ENCODE results near the gene OPA1.
A peak's percentile ranks its signal among the peaks of the same experiment; 100 is the strongest.

OPA1 gene

DNA sequence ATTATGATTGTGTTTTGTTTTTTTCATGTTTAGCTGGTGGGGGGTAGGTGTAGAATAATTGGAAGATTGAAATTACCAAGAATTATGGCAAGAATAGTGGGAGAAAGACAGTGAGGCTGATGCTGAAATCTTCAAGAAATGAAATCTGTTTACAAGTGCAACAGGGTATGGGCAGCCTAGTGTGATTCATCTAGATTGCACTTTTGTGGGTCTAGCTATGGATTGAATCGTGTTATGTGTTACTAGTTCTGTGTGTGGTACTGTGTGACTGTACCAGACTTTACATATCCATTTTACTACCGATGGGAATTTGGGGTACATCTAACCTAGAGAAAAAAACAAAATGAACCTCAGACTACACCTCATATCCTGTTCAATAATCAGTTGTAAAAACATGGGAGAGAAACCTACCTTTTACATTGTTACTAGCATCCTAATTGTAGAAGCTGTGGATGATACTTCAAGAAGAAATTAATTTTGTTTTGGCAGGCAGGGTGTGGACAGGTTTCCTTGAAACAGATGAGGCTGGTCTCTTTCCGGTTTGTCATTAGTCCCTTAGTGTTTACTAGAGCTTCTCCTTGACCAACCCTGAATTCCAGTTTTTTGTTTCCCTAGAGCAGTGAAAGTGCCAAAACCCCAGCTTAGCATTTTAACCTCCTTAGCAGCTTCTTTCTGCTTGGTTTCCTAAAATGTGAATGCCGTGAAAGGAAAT, 47.9 kb downstream of the OPA1 start:
- DNase-seq: no peak
- intact Hi-C loops (cut with DNase I): no loop called here

- intact Hi-C loops (cut with DNase I): no loop called here
- no peak for DNase-seq
These were observed 48.4 kb downstream of the OPA1 start for GRCh38 chr3:193641440-193641775.

GRCh38 chr3:193645806-193646205, 52.8 kb downstream of the OPA1 start:
- no peak for DNase-seq
- intact Hi-C loops (cut with DNase I): no loop called here

- no peak for DNase-seq
- intact Hi-C loops (cut with DNase I): no loop called here
These were observed 55.6 kb downstream of the OPA1 start for GRCh38 chr3:193648542-193649076.

DNA sequence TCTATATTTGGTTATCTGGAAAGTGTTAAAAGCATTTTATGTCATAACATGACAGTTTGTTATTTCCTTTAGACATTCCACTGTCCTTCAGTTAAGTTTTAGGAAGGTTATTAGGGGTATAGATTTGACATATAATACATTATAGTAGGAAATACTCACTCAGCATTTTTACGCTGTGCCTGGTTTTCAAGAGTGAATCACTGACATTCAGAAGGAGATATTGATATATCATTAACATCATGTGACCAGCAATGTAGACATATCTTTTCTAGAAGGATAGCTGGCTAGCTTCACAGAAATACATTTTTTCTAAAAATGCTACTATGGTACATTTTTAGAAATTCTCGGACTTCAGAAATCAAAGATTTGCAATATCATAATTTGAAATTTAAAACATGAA, 57.6 kb downstream of the OPA1 start:
- intact Hi-C loops (cut with DNase I): no loop called here
- DNase-seq: no peak

DNA sequence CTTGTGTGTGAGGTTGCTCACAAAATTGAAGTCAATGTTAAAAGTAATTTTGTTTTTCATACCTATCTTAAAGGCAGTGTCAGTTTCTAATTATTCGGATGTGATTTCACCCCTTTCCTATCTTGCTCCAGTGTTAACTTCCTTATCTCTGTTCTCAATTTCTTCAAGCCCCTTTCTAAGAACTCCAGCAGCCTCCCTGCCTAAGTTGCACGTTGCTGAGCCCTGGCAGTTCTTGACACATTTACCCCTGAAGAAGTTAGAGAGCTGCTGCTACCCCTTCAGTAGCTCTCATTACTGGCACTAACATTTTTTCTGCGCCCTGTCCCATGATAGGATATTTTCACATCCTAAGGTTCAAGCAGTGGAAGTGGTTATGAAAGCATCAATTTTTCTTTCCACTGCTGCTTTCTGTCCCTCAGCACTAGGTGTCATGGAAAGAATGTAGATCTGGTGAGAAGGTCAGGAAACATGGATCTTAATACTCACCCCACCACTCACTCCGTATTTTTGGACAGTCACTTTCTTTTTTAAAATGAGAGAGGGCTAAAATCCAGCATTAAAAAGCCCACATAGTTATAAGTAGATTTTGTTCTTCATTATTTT, 62.9 kb downstream of the OPA1 start:
- intact Hi-C loops (cut with DNase I): no loop called here
- DNase-seq: no peak

DNA sequence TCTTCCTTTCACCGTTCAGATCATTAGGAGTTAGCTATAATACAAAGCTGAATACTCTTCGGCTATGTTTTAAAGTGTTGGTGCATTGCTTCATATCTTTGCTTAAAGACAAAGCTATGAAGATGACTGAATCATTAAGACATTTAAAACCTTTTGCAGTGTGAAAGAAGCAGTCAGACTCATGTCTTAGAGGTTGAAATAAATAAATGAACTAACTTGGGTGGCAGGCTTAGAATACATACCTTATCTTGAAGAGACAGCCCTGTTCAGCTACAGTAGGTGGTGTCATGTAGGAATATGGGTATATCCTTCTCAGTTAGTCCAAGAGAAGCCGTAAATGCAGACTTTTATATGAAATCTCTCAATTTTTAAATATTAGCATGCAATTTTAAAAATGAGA, 63.4 kb downstream of the OPA1 start:
- intact Hi-C loops (cut with DNase I): no loop called here
- DNase-seq: no peak

GRCh38 chr3:193656878-193657282, 63.9 kb downstream of the OPA1 start:
- no peak for DNase-seq
- intact Hi-C loops (cut with DNase I): no loop called here

DNA sequence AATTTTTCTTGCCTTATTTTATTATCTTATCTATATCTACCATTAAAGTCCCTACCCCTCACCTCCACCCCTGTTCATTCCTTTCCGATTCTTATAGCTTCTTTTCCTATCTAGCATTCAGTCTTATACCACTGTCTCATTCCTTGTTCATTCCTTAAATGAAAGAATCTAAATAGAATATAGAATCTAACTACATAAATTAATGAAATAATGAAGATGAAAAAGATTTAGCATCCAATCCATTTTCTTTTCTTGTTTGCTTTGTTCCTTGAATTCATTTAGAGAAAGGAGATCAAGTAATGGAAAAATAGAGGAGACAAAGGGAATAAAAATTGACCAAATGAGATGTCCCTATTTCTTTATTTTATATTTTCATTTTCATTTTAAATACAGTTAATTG, 67.2 kb downstream of the OPA1 start:
- intact Hi-C loops (cut with DNase I): no loop called here
- DNase-seq: no peak

DNA sequence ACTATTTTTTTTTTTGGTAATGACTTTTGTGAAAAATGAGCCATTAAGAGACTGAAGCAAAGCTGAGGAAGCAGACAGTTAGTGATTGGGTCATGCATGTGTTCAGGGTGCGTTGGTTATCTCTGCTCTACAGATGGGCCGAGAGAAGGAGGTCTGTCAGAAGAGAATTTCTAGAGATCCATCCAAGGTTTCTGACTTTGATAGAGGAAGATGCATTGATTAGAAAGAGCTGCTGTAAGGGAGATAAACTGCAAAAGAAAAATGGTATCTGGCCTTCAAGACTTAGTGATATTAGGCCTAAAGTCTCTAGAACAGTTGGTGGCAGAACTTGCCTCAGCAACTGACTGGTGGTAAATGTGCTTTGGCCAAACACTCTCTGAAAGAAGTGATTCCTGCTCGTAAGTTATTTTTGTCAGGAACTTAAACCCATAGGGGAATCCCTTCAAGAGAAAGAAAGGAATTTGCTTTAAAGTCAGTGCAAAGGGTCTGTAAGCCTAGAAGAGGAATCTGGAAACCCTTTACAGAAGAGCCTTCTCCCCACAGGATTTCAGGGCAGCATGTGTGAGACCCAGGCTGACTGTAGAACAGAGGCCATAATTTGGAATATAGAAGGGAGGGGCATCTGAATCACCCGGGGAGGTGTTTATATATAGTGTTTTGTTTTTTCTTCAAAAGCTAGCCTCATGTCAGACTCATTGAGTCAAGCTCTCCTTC, 67.8 kb downstream of the OPA1 start:
- no peak for DNase-seq
- intact Hi-C loops (cut with DNase I): no loop called here

- no peak for DNase-seq
- intact Hi-C loops (cut with DNase I): no loop called here
These were observed 69.8 kb downstream of the OPA1 start for GRCh38 chr3:193662757-193663322.

DNA sequence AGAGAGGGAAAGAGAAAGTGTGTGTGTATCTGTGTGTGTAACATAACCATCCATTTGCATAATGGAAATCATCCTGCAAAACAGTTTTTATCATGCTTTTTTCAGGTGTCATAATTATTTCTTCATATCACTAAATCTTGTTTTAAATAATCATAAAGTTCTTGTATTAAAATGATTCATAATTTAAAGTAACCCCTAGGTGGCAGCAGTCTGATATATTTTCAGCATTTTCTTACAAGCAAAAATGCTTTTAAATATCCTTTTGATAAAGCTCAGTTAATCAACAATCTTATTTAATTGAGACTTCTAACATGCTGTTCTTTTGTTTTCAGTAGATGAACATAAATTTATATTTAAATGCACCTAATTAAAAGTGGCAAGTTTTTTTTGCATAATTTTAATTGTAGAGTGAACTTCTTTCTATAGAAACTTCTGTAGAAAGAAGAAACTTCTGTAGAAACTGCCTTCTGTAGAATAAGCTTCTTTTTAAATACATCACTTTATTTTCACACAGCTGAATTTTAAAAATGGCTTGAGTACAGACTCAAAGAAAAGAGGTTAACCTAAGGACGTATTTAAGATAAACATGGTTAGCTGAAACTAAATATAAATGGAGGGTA, 72.5 kb downstream of the OPA1 start:
- DNase-seq: no peak
- intact Hi-C loops (cut with DNase I): loop anchor here (2.0 kb wide), 1 partner anchor 649 kb away; no protein-coding TSS in a partner anchor

- intact Hi-C loops (cut with DNase I): no loop called here
These were observed 80.8 kb downstream of the OPA1 start for GRCh38 chr3:193673845-193674244.

DNA sequence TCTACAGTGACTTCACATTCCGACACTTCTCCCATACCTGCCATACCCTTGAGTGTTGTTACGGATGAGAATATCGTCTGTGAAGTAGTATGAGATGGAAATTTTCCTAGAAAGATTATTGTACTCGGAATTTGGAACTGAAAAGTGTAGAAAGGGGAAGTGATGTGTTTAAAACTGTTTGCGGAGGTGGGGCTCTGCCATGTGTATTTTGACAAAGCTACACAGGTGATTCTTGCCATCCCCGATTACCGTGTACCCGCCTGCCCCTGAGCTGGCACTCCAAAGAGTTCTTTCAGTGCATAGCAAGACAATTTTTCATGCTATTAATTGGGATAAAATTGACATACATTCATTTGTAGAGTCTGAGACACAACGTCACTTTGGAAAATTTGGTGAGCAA, 81.7 kb downstream of the OPA1 start:
- intact Hi-C loops (cut with DNase I): no loop called here
- DNase-seq: peak in 1 of 10 donors; percentile 65

More at GRCh38 chr3:193673845-193674244, 80.8 kb downstream of the OPA1 start:
- DNase-seq: peak in 8 of 10 donors; percentile 17 to 92 (median 49)

DNA sequence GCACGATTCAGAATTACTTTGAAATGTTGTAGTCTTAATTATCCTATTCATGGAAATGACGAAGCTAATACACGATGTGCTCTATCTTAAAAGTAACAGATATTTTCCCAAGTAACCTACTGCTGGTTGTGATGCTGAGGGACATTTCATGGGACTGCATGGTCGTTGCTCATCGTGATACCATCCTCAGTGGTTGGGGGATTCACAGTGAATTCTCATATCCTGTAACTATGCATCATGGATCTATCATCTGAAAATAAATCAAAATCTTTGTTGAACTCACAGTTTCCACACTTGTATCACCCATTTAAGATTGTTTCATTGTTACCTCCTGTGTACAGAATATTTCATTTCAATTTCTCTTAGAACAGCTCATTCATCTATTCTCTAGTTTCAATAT, 84.7 kb downstream of the OPA1 start:
- intact Hi-C loops (cut with DNase I): no loop called here
- no peak for DNase-seq

- intact Hi-C loops (cut with DNase I): no loop called here
- no peak for DNase-seq
These were observed 87.2 kb downstream of the OPA1 start for GRCh38 chr3:193680220-193680619.

- no peak for DNase-seq
- intact Hi-C loops (cut with DNase I): no loop called here
These were observed 88.6 kb downstream of the OPA1 start for GRCh38 chr3:193681631-193682030.

DNA sequence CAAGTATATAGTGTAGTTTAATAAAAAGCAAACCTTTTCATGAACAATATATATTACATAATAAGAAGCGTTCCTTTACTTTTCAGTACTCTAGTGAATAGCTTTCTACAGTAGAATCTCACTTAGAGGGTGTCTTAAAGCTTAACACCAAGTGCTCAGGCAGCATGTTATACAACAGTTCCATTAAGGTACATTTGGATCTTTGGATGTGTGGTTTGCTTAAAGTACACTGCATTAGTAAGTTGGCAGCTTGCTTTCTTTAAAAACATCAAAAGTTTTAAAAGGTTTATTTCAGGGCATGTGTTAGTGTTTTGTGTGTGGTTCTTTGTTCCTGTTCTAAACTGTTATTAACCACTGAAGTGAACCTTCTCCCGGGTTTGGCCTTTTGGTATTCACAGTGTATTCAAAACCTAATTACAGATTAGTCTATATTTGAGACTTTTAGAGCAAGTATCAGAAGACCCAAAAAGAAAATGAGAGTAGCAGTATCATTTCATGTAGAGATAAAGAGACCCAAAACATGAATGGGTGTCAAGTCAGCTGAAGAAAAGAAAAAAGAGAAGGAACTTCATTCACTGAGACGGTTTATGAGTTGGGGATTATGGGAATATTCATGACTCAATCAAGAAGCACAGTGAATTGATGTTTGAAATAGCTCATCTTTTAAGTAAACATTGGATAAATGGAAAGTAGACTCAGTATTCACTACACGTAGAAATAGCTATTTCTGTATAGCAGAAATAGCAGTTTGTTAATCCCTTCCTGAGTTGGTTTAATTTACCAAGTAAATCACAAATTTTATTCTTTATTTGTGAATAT, 93.9 kb downstream of the OPA1 start:
- intact Hi-C loops (cut with DNase I): no loop called here
- DNase-seq: no peak

- intact Hi-C loops (cut with DNase I): no loop called here
- no peak for DNase-seq
These were observed 96.1 kb downstream of the OPA1 start for GRCh38 chr3:193688834-193689714.
